NCI-H345 (cell line): ENCODE measurements around the gene SSTR3.
A peak's percentile ranks its signal among the peaks of the same experiment; 100 is the strongest.
"Not testable (repeated sequence)": the region's sequence is repeated elsewhere in the genome, so short reads cannot be mapped to it uniquely, and the experiment has no call there.

Experiments used
- DNase-seq: peaks from one replicate; lab custom pipeline; 2025; lab: John Stamatoyannopoulos, UW

Gene SSTR3

DNA sequence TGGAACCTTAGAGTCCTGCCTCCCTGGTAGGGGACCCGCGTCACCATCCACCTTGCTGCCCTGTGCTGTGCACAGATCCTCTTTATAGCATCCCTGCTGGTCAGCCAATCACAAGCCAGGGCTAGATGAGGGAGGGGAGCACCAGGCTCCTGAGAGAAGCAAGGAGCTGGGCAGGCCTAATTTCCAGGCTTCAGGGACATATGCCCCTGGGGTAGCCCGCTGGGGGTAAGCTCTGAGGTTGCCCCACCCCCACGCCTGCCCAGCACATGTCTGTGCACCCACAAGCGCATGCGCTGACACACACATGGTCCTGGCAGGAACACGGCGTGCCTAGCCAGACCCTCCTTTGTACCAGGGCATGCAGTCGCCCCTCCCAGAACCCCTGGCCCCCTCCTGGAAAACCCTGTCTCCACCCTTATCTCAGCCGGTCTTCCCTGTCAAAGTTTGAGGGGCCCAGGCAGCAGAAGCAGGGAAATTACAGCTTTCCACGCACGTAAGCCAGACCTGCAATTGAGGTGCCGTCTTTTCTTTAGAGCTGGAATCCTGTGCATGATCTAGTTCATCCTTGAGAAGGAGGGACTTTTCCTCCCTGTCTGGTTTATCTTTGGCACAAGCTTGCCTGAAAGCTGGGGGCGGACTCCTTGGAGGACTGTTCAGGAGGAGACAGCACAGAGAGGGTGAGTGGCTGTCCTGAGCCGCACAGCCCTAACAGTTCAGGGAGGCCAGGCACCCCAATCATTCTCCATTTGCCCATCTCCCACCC lies 2.1 kb downstream of the SSTR3 start:
- DNase-seq, result no peak

DNA sequence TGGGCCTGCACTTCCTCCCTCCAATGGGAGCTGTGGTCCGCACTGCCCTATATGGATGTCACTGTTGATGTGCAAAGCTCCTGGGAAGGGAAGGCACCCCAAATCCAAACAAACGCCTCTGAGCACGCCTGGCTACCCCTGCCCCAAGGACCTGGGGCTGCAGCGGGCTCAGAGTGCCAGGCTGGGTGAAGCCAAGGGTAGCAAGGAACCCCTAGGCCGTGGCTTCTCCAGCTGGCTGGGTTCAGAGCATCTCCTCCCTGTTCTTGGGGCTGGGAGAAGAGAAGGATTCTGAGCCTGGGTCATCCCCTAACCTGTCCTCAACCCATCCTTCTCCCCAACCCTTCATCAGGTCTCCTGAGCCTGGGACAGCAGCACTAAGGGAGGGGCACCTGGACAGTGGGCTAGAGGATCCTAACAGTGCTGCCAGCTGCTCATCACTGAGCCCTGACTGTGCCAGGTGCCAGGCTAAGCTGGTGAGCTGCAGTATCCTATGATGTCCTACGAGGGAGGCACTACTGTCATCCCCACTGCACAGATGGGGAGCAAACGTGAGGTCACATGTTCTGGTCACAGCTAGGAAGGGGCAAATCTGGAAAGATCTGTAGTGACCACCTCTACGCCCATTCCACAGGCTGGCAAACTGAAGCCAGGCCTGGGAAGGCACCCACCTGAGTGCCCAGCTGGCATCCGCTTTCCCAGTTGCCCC lies 3.0 kb downstream of the SSTR3 start:
- no peak for DNase-seq

DNA sequence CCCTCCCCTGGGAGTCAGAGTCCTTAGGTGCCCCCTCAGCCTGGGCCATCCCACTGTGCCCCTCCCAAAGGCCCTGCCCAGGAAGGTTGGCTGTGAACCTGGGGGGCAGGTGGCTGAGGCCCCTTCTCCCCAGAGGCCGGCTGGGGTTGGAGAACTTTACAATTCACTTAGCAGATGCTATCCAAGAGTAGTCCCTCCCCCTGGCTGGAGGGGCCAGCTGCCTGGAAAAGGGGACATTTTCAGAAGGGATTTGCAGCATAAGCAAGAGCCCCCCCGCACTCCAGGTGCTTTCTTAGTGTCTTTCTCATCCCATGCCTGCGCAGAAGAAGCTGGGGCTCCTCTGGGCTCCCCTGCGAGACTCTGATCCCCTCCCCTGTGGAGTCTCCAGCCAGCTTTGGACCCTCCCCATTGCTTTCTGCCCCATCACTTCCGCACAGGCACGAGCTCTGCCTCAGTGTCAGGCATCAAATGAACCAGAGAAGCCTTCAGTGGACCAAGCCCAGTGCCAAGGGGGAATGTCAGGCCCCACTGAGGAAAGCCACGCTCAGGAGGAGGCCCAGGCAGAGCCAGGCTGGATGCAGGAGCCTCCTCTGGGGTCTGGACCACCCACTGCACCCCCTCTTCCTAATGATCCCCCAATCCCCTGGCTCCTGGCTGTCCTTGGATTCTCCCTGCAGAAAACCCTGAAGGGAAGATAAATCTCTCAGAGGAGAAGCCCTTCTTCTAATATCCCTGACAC lies 3.7 kb downstream of the SSTR3 start:
- no peak for DNase-seq

DNA sequence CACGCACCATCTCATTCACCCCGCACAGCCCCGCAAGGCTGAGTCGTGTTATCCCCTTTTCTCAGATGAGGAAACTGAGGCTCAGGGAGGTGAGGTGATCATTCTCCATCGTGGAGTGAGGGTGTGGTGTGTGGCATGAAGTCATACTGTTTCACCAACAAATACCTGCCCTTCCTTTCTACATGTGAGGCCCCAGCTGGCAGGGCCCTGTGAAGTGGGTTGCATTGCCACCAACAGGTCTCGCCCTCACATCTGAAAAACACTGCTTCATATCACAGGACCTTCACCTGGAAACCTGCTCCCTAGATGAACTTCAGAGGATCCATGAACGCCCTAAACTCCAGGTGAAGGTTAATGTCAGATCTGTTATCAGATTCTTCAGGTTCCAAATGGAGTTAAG lies 4.3 kb downstream of the SSTR3 start:
- no peak for DNase-seq

DNA sequence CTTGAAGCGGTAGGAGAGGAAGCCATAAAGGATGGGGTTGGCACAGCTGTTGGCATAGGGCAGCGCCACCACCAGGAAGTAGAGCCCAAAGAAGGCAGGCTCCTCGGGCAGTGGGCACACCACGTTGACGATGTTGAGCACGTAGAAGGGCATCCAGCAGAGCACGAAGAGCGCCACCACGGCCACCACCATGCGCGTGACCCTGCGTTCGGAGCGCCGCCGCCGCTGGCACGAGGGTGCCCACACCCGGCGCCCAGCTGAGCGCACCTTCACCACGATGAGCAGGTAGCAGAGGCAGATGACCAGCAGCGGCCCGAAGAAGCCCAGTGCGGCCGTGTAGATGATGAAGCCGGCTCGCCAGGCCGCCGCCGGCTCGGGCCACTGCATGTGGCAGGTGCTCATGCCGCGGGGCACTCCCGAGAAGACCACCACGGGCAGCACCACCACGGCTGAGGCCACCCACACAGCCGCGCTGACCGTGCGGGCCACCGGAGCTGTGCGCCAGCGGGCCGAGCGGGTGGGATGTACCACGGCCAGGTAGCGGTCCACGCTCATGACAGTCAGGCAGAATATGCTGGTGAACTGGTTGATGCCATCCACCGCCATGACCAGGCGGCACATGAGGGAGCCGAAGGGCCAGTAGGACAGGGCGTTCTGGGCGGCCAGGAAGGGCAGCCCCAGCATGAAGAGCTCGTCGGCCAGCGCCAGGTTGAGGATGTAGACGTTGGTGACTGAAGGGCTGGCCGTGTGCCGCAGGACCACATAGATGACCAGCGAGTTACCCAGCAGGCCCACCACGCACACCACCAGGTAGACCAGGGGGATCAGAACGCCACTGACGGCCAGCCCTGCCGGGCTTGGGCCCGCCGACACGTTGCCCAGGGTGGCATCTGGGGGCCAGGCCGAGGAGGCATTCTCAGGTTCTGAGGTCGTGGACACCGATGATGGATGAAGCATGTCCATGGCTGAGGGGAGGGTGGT lies 5.1 kb downstream of the SSTR3 start:
- no peak for DNase-seq

DNA sequence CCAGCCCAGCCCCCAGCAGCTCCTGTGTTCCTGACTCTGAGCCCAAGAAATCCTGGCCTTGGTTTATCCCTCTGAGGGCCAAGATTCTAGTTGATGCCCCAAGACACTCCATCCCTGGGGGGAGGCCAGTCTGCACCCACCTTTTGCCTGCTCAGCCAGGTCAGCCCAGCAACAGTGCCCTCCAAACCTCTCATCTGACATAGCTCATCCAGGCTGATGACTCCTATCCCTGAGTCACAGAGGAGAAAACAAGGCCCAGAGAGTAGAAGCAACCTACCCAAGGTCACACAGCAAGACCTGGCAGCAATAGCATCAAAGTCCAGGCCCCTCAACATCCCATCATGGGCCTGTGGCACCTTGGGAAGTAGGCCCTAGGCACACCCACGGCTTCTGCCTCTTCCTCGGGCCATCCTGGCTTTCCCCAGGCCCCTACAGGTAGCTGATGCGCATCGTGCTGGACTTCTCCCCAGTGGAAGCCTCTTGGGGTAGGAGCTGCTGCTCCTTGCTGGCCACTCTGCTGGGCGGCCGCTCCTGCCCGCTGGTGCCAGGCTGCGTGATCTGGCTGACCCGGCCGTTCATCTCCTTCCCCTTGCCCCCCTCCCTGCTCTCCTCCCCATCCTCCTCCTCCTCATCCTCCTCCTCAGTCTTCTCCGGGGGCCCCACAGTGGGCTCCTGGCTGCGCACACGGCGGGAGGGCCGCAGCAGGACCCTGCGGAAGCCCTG lies 6.0 kb downstream of the SSTR3 start:
- no peak for DNase-seq

DNA sequence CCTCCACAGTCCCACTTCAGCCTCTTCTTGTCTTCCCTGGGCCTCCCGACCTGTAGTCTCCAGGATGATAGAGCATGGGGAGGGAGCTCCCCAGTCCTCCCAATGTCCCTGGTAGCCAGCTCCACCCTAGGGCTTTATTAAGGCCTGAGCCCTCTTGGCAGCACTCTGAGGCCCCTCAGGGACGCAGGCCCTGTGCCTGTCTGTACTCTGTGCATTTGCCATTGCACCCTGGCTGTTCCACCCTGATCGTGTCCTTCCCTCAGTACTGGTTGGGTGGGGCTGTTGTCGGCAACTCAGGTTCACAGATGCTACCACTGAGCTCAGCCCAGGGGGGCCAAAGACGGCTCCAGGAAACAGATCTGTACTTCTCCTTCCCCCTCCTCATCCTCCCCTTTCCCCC lies 7.2 kb downstream of the SSTR3 start:
- no peak for DNase-seq

DNA sequence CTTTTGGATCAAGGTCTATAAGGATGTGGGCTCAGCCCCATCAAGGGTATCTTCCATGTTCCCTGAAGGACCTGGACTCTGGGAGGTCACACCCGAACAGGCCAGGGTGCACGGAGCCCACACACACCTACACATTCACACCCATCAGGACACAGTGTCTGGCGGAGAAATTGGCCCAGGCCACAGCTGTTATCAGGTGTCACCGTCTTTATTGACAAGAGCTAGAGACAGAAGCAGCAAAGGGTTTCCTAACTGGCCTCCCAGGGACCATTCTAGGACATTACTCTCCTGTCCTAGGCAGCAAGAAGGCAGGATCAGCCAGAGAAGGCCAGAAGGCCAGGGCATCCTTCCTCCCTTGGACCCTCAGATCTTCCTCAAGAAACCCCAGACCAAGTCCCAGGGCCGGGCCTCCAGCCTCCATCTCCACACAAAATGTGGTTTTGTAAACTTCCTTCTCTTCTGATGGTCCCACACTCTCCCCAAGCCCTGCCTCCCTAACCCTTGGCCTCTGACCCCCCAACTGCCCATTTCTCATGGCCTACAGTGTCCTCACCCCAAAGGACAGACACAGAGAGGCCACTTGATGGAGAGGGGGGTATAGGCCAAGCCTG lies 8.1 kb downstream of the SSTR3 start:
- DNase-seq, result no peak

DNA sequence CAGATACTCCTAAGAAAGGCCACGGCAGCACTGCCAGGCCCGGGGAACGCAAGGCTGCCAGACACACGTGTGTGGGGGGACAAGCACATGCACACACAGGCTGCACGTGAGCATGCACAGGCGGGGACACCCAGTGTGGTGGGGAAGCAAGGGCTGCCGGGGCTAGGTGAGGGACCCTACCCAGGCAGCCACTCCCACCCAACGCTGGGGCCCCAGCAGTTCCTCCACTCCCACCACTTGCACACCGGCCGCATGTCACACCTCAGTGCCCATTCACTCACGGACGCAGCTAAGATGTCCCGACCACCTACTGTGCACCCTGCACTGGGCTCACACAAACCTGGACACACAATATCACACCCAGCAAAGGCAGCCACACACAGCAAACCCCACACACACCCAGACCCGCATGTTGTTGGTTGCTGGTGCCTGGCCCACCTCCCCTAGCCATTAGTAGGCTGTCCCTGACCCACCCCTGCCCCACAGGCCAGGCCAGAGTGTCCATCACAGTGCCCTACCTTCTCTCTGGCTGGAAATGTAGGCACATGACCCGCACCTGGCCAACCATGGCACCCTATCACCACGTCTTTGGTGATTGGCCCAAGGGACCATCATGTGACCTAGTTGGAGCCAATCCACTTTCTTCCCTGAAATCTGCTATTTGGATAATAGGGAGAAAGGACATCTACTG lies 8.8 kb downstream of the SSTR3 start:
- no peak for DNase-seq

DNA sequence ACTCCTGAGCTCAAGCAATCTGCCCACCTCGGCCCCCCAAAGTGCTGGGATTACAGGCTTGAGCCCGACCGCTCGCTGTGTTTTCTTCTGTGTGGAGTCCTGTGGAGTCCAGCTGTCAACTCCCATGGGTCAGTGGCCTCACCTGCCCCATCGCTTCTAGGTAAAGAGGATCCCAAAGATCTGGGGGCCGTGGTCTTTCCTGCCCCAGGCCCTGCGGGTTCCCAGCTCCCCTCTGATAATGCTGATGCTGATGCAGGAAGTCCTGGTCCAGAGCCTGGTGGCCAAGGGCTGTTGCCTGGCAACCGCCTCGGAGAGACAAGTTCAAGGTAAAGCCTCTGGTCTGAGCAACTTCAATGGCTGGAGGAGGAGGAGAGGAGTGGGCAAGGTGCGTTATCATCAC lies 9.6 kb downstream of the SSTR3 start:
- DNase-seq, result no peak

DNA sequence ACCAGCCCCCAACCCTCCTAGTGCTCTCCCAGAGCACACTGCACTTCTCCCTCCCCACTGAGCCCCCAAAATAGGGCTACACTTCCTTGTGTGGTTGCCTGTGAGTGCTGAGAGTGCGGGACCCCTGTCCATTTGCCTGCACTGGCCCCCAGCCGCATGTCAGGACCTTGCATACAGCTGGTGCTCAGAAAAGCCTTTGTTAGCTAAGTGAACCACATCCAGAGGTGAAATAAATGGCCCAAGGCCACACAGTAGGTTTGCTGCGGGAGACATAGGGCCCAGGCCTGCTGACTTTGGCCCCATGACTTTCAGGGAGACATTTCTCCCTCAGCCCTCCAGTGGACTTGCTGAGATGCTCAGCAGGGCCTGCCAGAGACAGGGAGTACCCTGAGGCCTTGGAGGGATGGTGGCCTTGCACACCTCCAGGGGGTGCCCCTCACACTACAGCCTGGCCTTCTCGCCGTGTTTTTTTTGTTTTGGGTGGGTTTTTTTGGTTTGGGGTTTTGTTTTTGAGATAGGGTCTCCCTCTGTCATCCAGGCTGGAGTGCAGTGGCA lies 10.2 kb downstream of the SSTR3 start:
- no peak for DNase-seq

DNA sequence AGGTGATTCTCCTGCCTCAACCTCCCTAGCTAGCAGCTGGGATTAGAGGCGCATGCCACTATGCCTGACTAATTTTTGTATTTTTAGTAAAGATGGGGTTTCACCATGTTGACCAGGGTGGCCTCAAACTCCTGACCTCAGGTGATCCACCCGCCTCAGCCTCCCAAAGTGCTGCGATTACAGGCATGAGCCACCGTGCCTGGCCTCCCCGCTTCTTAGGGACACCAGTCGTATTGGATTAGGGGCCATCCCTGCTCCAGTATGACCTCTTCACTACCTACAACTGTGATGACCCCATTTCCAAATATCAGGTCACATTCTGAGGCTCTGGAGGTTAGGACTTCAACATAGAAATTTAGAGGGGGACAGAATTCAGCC lies 10.8 kb downstream of the SSTR3 start:
- DNase-seq, result not testable (repeated sequence)

DNA sequence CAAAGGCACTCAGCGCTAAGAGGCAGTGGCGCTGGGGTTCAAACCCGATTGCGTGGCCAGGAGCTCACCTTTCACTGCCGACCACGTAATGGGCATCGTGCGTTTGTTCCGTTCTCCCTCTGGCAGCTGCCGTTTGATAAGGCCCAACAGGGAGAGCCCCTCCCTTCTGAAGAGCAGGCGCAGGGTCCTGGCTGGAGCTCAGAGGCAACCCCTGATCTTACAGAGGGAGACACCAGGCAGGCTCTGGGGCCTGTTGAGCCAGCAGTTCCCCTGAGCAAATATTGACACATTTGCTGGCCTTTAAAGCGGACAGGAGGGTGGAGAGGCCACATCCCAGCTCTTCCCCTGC lies 12.5 kb downstream of the SSTR3 start:
- no peak for DNase-seq

DNA sequence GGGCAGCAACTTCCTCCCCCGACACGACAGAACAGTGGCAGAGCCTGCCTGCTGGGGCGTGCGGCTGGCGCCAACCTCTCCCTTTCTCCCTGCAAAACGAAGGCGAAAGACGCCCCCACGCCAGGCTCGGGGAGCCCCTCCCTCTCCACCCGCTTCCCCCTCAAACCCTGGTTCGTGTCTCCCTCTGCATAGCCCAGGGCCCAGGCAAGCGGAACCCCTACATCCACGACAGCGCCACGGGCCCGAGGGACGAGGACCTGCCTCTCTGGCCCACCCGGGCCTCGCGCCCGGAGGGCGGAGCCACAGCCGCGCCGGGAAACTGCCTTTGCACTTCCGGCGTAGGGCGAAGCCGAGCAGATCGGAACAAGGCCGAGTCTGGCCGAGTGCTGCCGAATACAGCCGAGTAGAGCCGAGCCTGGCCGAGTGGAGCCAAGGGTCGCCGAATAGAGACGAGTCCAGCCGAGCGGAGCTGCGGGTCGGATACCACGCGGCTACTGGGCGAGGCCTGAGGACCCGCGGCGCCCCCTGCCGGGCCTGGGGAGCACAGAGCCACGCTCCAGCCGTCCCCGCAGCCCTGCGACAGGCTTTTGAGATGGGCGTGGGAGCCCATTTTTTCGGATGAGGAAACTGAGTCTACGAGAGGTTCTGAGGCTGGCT lies 13.0 kb downstream of the SSTR3 start:
- peak; percentile 96 for DNase-seq

DNA sequence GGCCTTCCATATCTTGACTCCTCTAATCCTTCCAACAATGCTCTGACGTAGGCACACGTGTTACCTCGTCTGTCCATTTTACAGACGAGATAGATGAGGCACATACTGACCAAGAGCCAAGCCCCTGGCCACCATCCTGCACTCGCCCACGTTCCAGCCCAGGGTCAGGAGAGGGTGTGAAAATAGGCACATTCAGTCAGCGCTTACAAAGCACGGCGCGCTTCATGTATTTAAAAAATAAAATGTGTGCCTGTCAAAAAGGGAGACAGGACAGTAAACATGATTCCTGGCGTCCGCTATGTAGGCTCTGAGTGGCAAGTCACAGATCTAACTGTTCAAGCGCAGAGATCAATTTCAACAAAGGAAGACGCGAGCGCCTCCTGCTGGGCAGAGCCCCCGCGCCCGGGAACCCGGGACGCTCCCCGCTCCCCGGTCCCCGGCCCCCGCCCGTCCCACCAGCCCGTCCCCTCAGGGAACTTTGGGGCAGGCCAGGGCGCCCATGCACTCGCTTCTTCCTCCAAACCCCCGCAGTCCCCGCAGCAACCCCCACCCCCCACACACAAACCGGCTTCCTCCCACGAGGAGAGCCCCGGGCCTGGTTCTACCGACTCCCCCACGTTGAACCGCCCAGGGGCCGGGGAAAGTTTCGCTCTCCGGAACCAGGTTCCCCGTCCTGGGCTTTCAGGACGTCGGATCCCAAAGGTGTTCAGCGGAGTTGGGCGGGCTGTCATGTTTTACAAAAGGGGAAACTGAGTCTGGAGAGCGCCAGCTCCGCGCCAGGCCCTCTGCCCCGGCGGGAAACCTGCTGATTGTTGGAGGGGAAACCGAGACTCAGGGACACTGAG lies 13.8 kb downstream of the SSTR3 start:
- peak; percentile 63 for DNase-seq

DNA sequence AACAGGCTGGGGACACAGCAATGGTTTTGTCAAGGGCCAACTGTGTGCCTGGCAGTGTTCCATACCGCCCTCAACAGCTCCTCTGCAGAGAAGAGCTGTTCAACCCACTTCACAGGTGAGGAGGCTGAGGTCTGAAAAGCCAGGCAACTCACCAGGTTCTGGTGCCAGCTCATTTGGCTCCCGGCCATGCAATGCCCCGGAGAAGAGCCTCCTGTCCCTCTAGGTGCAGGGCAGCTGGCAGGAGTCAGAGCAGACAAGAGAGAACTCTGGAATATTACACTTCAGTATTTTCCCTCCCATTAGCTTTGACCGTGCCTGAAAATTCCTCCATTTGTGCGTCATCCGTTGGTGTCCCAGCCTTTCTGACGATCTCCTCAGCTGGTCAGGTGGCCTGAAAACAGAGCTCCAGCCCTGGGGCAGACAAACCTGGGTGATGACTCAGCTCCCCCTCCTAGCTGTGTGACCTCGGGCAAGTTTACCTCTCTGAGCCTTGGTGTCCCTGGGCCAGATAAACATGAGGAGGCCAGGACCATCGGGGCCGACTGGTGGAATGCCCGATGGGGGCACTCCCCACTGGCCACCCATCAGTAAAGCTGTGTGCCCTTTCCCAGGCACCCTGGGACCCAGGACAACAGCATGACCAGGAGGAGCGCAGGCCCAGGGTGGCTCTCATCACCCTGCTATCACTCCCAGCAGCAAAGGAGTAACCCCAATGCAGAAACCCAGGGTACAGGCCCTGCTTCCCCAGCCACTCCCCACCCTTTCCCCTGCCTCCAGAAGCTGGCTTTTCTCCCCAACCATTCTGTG lies 14.6 kb downstream of the SSTR3 start:
- DNase-seq, result no peak
